ENCODE results near the gene COL25A1.

The COL25A1 gene

GRCh38 chr4:109291707-109292238, 10.7 kb downstream of the COL25A1 start:
- DNase-seq, result no peak

- DNase-seq, result no peak
Measured at GRCh38 chr4:109290918-109291317, 11.5 kb downstream of the COL25A1 start.

- peak; percentile 21 for DNase-seq
Measured at GRCh38 chr4:109278594-109279031, 23.8 kb downstream of the COL25A1 start.

GRCh38 chr4:109276482-109277095, 25.9 kb downstream of the COL25A1 start:
- DNase-seq, result peak; percentile 53

- DNase-seq, result no peak
Measured at GRCh38 chr4:109275066-109275745, 27.3 kb downstream of the COL25A1 start.

- DNase-seq, result no peak
Measured at GRCh38 chr4:109266891-109267290, 35.6 kb downstream of the COL25A1 start.

- DNase-seq, result no peak
Measured at GRCh38 chr4:109266236-109266635, 36.2 kb downstream of the COL25A1 start.

- no peak for DNase-seq
Measured at GRCh38 chr4:109263721-109264120, 38.7 kb downstream of the COL25A1 start.

- DNase-seq, result no peak
Measured at GRCh38 chr4:109256818-109257217, 45.6 kb downstream of the COL25A1 start.

- no peak for DNase-seq
Measured at GRCh38 chr4:109254845-109255244, 47.6 kb downstream of the COL25A1 start.

- no peak for DNase-seq
Measured at GRCh38 chr4:109251396-109251795, 51.1 kb downstream of the COL25A1 start.

GRCh38 chr4:109248322-109248900, 54.0 kb downstream of the COL25A1 start:
- DNase-seq, result no peak

- no peak for DNase-seq
Measured at GRCh38 chr4:109243871-109244270, 58.6 kb downstream of the COL25A1 start.

GRCh38 chr4:109238746-109239145, 63.7 kb downstream of the COL25A1 start:
- DNase-seq, result no peak

GRCh38 chr4:109235683-109236082, 66.8 kb downstream of the COL25A1 start:
- no peak for DNase-seq

GRCh38 chr4:109234596-109234995, 67.9 kb downstream of the COL25A1 start:
- no peak for DNase-seq

GRCh38 chr4:109233570-109233969, 68.9 kb downstream of the COL25A1 start:
- no peak for DNase-seq

- DNase-seq, result no peak
Measured at GRCh38 chr4:109232681-109233080, 69.8 kb downstream of the COL25A1 start.

- no peak for DNase-seq
Measured at GRCh38 chr4:109231331-109231730, 71.1 kb downstream of the COL25A1 start.

GRCh38 chr4:109229028-109229427, 73.4 kb downstream of the COL25A1 start:
- DNase-seq, result no peak

GRCh38 chr4:109218288-109218687, 84.2 kb downstream of the COL25A1 start:
- DNase-seq, result no peak

- DNase-seq, result no peak
Measured at GRCh38 chr4:109216085-109216696, 86.3 kb downstream of the COL25A1 start.

GRCh38 chr4:109215506-109215905, 87.0 kb downstream of the COL25A1 start:
- no peak for DNase-seq
